Medulla oblongata (tissue), 1 donor: ENCODE data around the gene CSAG1.
"Not testable (repeated sequence)": the region's sequence is repeated elsewhere in the genome, so short reads cannot be mapped to it uniquely, and the experiment has no call there.

ENCODE experiments used
- DNase-seq: peaks from one replicate; pipeline ENCODE4 v3.0.0-alpha.2; 2015; ENCODE audit errors: extremely low spot score

The CSAG1 gene, protein sequence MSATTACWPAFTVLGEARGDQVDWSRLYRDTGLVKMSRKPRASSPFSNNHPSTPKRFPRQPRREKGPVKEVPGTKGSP

DNA sequence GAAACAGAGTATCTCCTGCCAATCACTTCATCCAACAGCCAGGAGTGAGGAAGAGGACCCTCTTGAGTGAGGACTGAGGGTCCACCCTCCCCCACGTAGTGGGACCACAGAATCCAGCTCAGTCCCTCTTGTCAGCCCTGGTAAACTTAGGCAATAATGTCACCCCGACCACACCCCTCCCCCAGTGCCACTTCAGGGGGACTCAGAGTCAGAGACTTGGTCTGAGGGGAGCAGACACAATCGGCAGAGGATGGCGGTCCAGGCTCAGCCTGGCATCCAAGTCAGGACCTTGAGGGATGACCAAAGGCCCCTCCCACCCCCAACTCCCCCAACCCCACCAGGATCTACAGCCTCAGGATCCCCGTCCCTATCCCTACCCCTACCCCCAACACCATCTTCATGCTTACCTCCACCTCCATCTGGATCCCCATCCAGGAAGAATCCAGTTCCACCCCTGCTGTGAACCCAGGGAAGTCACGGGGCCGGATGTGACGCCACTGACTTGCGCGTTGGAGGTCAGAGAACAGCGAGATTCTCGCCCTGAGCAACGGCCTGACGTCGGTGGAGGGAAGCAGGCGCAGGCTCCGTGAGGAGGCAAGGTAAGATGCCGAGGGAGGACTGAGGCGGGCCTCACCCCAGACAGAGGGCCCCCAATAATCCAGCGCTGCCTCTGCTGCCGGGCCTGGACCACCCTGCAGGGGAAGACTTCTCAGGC is at the start of gene CSAG1, which contains the start of gene MAGEA12:
Gene CSAG1, minus strand, starts transcription at position 461 of the 715 bp plus-strand sequence. CDS start 1,261 bp downstream, outside the sequence.
Gene MAGEA12, plus strand, starts transcription at position 497 of the 715 bp plus-strand sequence. CDS start 2,405 bp downstream, outside the sequence.
- DNase-seq: no peak

DNA sequence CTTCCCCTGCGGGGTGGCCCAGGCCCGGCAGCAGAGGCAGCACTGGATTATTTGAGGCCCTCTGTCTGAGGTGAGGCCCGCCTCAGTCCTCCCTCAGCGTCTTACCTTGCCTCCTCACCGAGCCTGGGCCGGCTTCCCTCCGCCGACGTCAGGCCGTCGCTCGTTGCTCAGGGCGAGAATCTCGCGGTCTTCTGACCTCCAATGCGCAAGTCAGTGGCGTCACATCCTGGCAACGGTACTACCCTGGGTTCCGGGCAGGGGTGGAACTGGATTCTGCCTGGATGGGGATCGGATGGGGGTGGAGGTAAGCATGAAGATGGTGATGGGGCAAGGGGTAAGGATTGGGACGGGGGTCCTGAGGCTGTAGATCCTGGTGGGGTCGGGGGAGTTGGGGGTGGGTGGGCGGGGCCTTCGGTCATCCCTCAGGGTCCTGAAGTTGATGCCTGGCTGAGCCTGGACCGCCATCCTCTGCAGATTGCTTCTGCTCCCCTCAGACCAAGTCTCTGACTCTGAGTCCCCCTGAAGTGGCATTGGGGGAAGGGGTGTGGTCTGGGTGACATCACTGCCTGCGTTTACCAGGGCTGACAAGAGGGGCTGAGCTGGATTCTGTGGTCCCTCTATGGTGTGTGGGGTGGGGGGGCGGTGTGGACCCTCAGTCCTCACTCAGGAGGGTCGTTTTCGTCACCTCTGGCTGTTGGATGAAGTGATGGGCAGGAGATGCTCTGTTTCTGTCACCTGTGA is 36.2 kb upstream of the CSAG1 start, which contains the start of gene MAGEA6:
Gene MAGEA6, minus strand, starts transcription at position 141 of the 741 bp plus-strand sequence. CDS start 2,039 bp downstream, outside the sequence.
- DNase-seq: not testable (repeated sequence)

DNA sequence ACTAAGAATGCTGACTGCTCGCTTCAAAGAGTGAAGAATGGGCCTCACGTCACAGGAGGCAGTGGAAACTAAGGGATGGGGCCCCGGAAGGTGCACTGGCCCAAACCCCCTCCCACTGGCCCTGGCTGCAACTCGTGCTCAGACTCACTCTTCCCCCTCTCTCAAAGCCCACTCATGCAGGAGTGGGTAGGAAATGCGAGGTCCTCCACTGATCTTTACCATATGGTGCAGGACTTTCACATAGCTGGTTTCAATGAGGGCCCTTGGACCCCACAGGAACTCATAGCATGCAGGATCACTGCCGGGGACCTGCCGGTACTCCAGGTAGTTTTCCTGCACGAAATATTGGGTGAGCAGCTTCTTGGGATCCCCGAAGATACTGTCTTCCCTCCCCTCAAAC is 33.0 kb upstream of the CSAG1 start:
- DNase-seq: not testable (repeated sequence)

DNA sequence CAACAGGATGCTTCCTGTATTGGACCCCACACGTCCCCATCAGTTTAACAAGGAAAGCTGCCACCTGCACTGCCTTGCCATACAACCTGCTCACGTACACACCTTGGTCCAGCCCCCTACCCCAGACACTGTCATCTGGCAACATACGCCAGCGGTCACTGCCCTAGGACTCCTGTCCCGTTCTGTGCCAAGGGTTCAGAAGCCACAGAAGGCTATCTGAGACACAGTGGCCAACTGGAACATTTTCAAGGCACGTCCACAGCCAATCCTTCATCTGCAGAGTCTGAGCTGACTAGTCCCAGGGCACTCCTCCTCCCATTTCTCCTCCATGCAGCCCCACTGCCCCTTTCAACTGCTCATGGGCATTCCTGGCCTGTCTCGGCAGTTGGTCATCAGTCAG is 28.1 kb upstream of the CSAG1 start:
- DNase-seq: not testable (repeated sequence)

DNA sequence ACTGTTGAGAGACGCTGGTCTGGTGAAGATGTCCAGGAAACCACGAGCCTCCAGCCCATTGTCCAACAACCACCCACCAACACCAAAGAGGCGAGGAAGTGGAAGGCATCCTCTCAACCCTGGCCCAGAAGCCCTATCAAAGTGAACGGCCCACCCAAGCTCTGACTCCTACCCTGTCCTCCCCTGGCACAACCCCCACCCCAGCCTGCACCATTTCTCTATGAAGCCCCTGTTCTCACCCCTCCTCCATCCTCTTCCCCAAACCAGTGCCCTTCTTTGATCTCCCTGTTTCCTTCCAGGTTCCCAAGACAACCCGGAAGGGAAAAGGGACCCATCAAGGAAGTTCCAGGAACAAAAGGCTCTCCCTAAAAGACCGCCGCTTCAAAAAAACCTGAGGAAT is 26.0 kb upstream of the CSAG1 start:
- not testable (repeated sequence) for DNase-seq

DNA sequence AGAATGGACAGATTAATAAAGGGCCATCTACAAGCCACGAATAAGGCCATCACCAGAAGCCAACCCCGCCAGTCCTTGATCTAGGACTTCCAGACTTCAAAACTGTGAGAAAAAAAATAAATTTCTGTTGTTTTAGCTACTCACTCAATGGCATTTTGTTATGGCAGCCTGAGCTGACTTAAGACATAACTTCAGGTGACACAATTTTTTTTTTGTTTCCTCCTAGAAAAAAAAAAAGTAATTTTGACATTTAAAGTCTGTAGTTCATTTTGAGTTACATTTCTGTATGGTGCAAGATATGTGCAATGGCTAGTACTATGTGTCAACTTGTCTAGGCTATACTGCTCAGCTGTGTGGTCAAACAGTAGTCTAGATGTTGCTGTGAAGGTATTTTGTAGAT is 25.4 kb upstream of the CSAG1 start, which contains the start of gene CSAG3:
Gene CSAG3, plus strand, starts transcription at position 301 of the 400 bp plus-strand sequence.
- DNase-seq: not testable (repeated sequence)

DNA sequence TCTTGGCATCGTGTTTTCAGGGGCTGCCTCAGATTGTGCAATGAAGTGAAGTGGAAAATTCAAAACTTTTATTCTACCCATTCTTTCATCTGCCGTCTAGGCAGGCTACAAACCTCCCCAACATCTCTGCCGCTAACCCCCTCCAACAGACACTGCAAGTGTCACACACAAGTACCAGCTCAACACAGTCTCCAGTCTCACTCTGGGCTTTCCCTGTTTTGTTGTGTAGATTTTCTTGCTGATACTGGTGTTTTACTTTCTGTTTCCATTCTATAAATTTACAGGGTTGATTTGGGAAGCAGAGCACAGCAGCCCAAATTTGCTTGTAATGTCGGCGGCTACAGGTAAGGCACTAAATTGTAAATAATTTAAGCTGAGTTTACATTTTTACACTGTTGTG is 21.4 kb upstream of the CSAG1 start:
- DNase-seq: not testable (repeated sequence)

DNA sequence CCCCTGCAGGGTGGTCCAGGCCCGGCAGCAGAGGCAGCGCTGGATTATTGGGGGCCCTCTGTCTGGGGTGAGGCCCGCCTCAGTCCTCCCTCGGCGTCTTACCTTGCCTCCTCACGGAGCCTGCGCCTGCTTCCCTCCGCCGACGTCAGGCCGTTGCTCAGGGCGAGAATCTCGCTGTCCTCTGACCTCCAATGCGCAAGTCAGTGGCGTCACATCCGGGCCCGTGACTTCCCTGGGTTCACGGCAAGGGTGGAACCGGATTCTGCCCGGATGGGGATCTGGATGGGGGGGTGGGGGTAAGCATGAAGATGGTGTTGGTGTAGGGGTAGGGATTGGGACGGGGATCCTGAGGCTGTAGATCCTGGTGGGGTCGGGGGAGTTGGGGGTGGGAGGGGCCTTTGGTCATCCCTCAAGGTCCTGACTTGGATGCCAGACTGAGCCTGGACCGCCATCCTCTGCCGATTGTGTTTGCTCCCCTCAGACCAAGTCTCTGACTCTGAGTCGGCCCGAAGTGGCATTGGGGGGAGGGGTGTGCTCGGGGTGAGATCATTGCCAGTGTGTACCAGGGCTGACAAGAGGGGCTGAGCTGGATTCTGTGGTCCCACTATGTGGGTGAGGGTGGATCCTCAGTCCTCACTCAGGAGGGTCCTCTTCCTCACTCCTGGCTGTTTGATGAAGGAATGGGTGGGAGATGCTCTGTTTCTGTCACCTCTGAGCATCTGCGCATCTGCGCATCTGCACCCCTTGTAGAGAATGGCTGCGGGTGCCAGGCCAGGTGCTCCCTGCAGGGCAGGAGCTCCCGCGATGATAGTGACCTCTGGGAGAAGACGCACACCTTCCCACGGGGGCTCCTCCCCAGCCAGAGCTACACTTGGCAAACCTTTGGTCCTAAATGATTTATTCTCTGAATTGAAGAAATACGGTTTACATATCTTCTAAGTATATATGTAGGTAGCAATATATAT is 20.4 kb upstream of the CSAG1 start, which contains the start of gene MAGEA2:
Gene MAGEA2, minus strand, starts transcription at position 157 of the 965 bp plus-strand sequence. CDS start 2,479 bp downstream, outside the sequence.
- not testable (repeated sequence) for DNase-seq

DNA sequence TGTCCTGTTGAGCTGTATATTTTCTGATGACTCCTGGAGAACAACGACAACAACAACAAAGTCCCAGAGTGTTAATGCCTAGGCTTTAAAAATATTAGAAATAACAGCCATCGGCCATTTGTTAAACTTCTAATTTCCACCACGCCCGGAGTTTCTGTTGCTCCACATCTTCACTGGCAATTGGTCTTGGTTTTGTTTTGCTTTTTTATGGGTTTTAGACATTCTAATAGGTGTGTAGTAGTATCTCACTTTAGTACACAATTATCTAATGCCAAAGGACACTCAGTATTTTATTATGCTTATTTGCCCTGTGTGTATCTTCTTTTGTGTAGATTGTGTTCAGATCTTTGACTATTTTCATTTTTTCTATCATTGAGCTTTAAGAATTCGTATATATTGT is 5.0 kb upstream of the CSAG1 start:
- no peak for DNase-seq

DNA sequence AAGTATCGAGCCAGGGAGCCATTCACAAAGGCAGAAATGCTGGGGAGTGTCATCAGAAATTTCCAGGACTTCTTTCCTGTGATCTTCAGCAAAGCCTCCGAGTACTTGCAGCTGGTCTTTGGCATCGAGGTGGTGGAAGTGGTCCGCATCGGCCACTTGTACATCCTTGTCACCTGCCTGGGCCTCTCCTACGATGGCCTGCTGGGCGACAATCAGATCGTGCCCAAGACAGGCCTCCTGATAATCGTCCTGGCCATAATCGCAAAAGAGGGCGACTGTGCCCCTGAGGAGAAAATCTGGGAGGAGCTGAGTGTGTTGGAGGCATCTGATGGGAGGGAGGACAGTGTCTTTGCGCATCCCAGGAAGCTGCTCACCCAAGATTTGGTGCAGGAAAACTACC is 3.0 kb upstream of the CSAG1 start:
- not testable (repeated sequence) for DNase-seq

DNA sequence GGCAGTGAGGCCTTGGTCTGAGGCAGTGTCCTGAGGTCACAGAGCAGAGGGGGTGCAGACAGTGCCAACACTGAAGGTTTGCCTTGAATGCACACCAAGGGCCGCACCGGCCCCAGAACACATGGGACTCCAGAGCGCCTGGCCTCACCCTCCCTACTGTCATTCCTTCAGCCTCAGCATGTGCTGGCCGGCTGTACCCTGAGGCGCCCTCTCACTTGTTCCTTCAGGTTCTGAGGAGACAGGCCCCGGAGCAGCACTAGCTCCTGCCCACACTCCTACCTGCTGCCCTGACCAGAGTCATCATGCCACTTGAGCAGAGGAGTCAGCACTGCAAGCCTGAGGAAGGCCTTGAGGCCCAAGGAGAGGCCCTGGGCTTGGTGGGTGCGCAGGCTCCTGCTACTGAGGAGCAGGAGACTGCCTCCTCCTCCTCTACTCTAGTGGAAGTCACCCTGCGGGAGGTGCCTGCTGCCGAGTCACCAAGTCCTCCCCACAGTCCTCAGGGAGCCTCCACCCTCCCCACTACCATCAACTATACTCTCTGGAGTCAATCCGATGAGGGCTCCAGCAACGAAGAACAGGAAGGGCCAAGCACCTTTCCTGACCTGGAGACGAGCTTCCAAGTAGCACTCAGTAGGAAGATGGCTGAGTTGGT is 2.5 kb upstream of the CSAG1 start:
- no peak for DNase-seq

DNA sequence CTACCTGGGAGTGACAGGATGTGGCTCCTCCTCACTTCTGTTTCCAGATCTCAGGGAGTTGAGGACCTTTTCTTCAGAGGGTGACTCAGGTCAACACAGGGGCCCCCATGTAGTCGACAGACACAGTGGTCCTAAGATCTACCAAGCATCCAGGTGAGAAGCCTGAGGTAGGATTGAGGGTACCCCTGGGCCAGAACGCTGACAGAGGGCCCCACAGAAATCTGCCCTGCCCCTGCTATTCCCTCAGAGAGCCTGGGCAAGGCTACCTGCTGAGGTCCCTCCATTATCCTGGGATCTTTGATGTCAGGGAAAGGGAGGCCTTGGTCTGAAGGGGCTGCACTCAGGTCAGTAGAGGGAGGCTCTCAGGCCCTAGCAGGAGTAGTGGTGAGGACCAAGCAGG is 1.6 kb upstream of the CSAG1 start:
- no peak for DNase-seq

DNA sequence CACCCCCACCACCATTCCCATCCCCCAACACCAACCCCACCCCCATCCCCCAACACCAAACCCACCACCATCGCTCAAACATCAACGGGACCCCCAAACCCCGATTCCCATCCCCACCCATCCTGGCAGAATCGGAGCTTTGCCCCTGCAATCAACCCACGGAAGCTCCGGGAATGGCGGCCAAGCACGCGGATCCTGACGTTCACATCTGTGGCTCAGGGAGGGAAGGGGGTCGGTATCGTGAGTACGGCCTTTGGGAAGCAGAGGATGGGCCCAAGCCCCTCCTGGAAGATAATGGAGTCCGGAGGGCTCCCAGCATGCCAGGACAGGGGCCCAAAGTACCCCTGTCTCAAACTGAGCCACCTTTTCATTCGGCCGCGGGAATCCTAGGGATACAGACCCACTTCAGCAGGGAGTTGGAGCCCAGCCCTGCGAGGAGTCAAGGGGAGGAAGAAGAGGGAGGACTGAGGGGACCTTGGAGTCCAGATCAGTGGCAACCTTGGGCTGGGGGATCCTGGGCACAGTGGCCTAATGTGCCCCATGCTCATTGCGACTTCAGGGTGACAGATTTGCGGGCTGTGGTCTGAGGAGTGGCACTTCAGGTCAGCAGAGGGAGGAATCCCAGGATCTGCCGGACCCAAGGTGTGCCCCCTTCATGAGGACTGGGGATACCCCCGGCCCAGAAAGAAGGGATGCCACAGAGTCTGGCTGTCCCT is 780 bp upstream of the CSAG1 start:
- not testable (repeated sequence) for DNase-seq

DNA sequence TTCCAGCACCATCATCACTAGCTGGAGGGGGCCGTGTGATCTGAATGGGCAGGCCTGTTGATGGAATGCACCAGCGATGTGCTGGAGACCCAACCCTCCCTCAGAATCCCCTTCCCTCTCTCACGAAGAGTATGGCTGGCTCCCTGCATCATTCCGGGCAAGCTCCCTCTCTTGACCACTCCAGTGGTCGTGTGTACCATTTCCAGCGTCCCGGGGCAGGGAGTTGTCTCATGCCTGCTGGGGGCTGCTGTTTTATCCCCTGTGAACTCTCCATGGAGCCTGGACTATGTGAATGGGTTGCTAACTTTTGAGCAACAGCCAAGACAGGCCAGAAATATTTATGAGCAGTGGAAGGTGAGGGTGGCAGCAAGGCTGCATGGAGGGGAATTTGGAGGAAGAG is 8.1 kb downstream of the CSAG1 start:
- DNase-seq: no peak

DNA sequence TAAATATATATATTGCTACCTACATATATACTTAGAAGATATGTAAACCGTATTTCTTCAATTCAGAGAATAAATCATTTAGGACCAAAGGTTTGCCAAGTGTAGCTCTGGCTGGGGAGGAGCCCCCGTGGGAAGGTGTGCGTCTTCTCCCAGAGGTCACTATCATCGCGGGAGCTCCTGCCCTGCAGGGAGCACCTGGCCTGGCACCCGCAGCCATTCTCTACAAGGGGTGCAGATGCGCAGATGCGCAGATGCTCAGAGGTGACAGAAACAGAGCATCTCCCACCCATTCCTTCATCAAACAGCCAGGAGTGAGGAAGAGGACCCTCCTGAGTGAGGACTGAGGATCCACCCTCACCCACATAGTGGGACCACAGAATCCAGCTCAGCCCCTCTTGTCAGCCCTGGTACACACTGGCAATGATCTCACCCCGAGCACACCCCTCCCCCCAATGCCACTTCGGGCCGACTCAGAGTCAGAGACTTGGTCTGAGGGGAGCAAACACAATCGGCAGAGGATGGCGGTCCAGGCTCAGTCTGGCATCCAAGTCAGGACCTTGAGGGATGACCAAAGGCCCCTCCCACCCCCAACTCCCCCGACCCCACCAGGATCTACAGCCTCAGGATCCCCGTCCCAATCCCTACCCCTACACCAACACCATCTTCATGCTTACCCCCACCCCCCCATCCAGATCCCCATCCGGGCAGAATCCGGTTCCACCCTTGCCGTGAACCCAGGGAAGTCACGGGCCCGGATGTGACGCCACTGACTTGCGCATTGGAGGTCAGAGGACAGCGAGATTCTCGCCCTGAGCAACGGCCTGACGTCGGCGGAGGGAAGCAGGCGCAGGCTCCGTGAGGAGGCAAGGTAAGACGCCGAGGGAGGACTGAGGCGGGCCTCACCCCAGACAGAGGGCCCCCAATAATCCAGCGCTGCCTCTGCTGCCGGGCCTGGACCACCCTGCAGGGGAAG is 19.4 kb downstream of the CSAG1 start, which contains the start of gene MAGEA2B:
Gene MAGEA2B, plus strand, starts transcription at position 814 of the 973 bp plus-strand sequence. CDS start 2,479 bp downstream, outside the sequence.
- not testable (repeated sequence) for DNase-seq

DNA sequence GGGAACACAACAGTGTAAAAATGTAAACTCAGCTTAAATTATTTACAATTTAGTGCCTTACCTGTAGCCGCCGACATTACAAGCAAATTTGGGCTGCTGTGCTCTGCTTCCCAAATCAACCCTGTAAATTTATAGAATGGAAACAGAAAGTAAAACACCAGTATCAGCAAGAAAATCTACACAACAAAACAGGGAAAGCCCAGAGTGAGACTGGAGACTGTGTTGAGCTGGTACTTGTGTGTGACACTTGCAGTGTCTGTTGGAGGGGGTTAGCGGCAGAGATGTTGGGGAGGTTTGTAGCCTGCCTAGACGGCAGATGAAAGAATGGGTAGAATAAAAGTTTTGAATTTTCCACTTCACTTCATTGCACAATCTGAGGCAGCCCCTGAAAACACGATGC is 20.3 kb downstream of the CSAG1 start:
- not testable (repeated sequence) for DNase-seq

DNA sequence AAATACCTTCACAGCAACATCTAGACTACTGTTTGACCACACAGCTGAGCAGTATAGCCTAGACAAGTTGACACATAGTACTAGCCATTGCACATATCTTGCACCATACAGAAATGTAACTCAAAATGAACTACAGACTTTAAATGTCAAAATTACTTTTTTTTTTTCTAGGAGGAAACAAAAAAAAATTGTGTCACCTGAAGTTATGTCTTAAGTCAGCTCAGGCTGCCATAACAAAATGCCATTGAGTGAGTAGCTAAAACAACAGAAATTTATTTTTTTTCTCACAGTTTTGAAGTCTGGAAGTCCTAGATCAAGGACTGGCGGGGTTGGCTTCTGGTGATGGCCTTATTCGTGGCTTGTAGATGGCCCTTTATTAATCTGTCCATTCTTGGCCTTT is 24.3 kb downstream of the CSAG1 start, which contains the start of gene CSAG2:
Gene CSAG2, minus strand, starts transcription at position 101 of the 400 bp plus-strand sequence. CDS start 161 bp downstream, outside the sequence.
- DNase-seq: not testable (repeated sequence)

DNA sequence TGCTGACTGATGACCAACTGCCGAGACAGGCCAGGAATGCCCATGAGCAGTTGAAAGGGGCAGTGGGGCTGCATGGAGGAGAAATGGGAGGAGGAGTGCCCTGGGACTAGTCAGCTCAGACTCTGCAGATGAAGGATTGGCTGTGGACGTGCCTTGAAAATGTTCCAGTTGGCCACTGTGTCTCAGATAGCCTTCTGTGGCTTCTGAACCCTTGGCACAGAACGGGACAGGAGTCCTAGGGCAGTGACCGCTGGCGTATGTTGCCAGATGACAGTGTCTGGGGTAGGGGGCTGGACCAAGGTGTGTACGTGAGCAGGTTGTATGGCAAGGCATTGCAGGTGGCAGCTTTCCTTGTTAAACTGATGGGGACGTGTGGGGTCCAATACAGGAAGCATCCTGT is 27.0 kb downstream of the CSAG1 start:
- DNase-seq: not testable (repeated sequence)
